Activated CD4-positive, alpha-beta T cell treated with anti-CD3 and anti-CD28 coated beads for 24 hours (primary cell): ENCODE data around the gene FAM83G.

Source experiments
- DNase-seq, 2 donors: peaks; one replicate each; pipeline ENCODE4 v3.0.0-alpha.2; 2020; ENCODE audit warnings: low read depth in 2 of 2

Gene FAM83G

GRCh38 chr17:19010729-19011505 lies 6.4 kb upstream of the FAM83G start:
- DNase-seq = no peak

- no peak for DNase-seq
Measured at GRCh38 chr17:19009970-19010369, 5.4 kb upstream of the FAM83G start.

- DNase-seq = no peak
Measured at GRCh38 chr17:19006698-19007097, 2.1 kb upstream of the FAM83G start.

GRCh38 chr17:19005789-19006430 lies 1.3 kb upstream of the FAM83G start:
- DNase-seq = no peak

GRCh38 chr17:19005137-19005773 lies 691 bp upstream of the FAM83G start:
- DNase-seq = no peak

GRCh38 chr17:19003543-19004420 lies 782 bp downstream of the FAM83G start:
- DNase-seq = peak in 1 of 2 donors; percentile 40

GRCh38 chr17:19002805-19003542 lies 1.6 kb downstream of the FAM83G start:
- DNase-seq = no peak

GRCh38 chr17:19001907-19002590 lies 2.5 kb downstream of the FAM83G start:
- DNase-seq = no peak

- DNase-seq = no peak
Measured at GRCh38 chr17:19000531-19001325, 3.8 kb downstream of the FAM83G start.

GRCh38 chr17:18999911-19000310 lies 4.7 kb downstream of the FAM83G start:
- DNase-seq = no peak

- no peak for DNase-seq
Measured at GRCh38 chr17:18999394-18999793, 5.2 kb downstream of the FAM83G start.

- DNase-seq = no peak
Measured at GRCh38 chr17:18997650-18998196, 6.8 kb downstream of the FAM83G start.

- DNase-seq = no peak
Measured at GRCh38 chr17:18996458-18996857, 8.1 kb downstream of the FAM83G start.

GRCh38 chr17:18995220-18995619 lies 9.3 kb downstream of the FAM83G start:
- DNase-seq = no peak

- DNase-seq = no peak
Measured at GRCh38 chr17:18994631-18995030, 9.9 kb downstream of the FAM83G start.

- DNase-seq = no peak
Measured at GRCh38 chr17:18993905-18994526, 10.5 kb downstream of the FAM83G start.

GRCh38 chr17:18992454-18993130 lies 12.0 kb downstream of the FAM83G start:
- no peak for DNase-seq

- no peak for DNase-seq
Measured at GRCh38 chr17:18991531-18992315, 12.8 kb downstream of the FAM83G start.
